CD4-positive, alpha-beta T cell (primary cell): ENCODE data around the gene ADAMTSL1. TPM values are rescaled to one million over a fixed set of nuclear protein-coding genes. Genes with fewer than 3 reads are reported as not detected.

ENCODE experiments used
- ATAC-seq: fragments of 200-7000 bp; cut with Tn5 transposase; one replicate; pipeline ENCODE4 v1.10.0; 2022; ENCODE audit warnings: mild to moderate bottlenecking; ENCODE audit not compliant: poor library complexity
- CTCF ChIA-PET: fragments of 350-600 bp; sonication (Branson Sonifier 250); formaldehyde crosslinking; loops from one replicate; lab custom pipeline; 2021; ENCODE audit warnings: antibody characterized with exemption, inconsistent platforms; lab: Charles Lee
- POLR2A ChIA-PET: fragments of 350-600 bp; sonication (Branson Sonifier 250); formaldehyde crosslinking; loops from one replicate; lab custom pipeline; 2021; ENCODE audit warnings: antibody characterized with exemption, inconsistent platforms; lab: Charles Lee
- DNase-seq, 14 experiments: peaks; one replicate each; pipeline ENCODE4 v3.0.0-alpha.2; 2013 to 2020; ENCODE audit warnings: mixed read lengths in 2 of 14
- H3K27ac ChIP-seq, 2 donors: one replicate each; pipeline versions ENCODE4 v1.5.1 to v1.7.0; 2013; ENCODE audit warnings: low read length in 2 of 2, low read depth in 1 of 2, mild to moderate bottlenecking in 1 of 2
- H3K27me3 ChIP-seq, 2 experiments: 1 replicate in 1 of 2; 2 replicates in 1 of 2; pipeline versions ENCODE4 v1.6.1 to v1.7.0; 2013; ENCODE audit warnings: low read length in 2 of 2, control low read depth in 1 of 2, mild to moderate bottlenecking in 1 of 2, moderate library complexity in 1 of 2; ENCODE audit not compliant: insufficient read depth in 2 of 2, control insufficient read depth in 1 of 2
- H3K36me3 ChIP-seq: one replicate; pipeline ENCODE4 v1.6.1; 2013; ENCODE audit warnings: low read length, control low read depth; ENCODE audit not compliant: insufficient read depth
- H3K4me1 ChIP-seq: one replicate; pipeline ENCODE4 v1.6.1; 2013; ENCODE audit warnings: low read length, control low read depth; ENCODE audit not compliant: insufficient read depth
- H3K4me3 ChIP-seq: one replicate; pipeline ENCODE4 v1.5.1; 2013; ENCODE audit warnings: mild to moderate bottlenecking, low read length, moderate library complexity
- H3K9me3 ChIP-seq, 2 experiments: 1 replicate in 1 of 2; 2 replicates in 1 of 2; pipeline versions ENCODE4 v1.6.1 to v1.7.0; 2013; ENCODE audit warnings: low read length in 2 of 2, mild to moderate bottlenecking in 2 of 2, control low read depth in 1 of 2, moderate library complexity in 1 of 2; ENCODE audit not compliant: control insufficient read depth in 1 of 2, insufficient read depth in 1 of 2
- H3K27ac Mint-ChIP-seq: one replicate; pipeline ENCODE4 v1.8.0; 2020; ENCODE audit warnings: mixed read lengths
- H3K27me3 Mint-ChIP-seq: one replicate; pipeline ENCODE4 v1.8.0; 2021; ENCODE audit warnings: mixed read lengths
- H3K36me3 Mint-ChIP-seq: one replicate; pipeline ENCODE4 v1.8.0; 2021; ENCODE audit warnings: low read depth, mixed read lengths
- H3K4me1 Mint-ChIP-seq: one replicate; pipeline ENCODE4 v1.8.0; 2021; ENCODE audit warnings: low read depth, mixed read lengths
- H3K4me3 Mint-ChIP-seq: one replicate; pipeline ENCODE4 v1.8.0; 2020; ENCODE audit warnings: mild to moderate bottlenecking, mixed read lengths
- H3K9me3 Mint-ChIP-seq: one replicate; pipeline ENCODE4 v1.8.0; 2020; ENCODE audit warnings: mixed read lengths
- intact Hi-C, 2 experiments: fragments of 100-400 bp; cut with DNase I in 1 of 2; cut with micrococcal nuclease in 1 of 2; formaldehyde crosslinking; loops; one replicate each; pipeline versions ENCODE4 v1.15.1 to v1.9.0; 2023 to 2025; cut with DNase I, micrococcal nuclease
- total RNA-seq, 174 experiments: library from RNA in 2 of 174; stranded (reverse) in 2 of 174; gene quantifications; one replicate each; pipeline ENCODE4 v1.2.3 and lab custom pipeline; 2021 to 2026
- TF ChIP-seq, protein P1 (sequence below): fragments of 200-600 bp; IDR thresholded peaks from one replicate; pipeline ENCODE4 v1.8.0; 2022; ENCODE audit warnings: antibody characterized with exemption, mild to moderate bottlenecking

ADAMTSL1 gene
- total RNA-seq, 2 experiments from 2014 or later, result not detected

DNA sequence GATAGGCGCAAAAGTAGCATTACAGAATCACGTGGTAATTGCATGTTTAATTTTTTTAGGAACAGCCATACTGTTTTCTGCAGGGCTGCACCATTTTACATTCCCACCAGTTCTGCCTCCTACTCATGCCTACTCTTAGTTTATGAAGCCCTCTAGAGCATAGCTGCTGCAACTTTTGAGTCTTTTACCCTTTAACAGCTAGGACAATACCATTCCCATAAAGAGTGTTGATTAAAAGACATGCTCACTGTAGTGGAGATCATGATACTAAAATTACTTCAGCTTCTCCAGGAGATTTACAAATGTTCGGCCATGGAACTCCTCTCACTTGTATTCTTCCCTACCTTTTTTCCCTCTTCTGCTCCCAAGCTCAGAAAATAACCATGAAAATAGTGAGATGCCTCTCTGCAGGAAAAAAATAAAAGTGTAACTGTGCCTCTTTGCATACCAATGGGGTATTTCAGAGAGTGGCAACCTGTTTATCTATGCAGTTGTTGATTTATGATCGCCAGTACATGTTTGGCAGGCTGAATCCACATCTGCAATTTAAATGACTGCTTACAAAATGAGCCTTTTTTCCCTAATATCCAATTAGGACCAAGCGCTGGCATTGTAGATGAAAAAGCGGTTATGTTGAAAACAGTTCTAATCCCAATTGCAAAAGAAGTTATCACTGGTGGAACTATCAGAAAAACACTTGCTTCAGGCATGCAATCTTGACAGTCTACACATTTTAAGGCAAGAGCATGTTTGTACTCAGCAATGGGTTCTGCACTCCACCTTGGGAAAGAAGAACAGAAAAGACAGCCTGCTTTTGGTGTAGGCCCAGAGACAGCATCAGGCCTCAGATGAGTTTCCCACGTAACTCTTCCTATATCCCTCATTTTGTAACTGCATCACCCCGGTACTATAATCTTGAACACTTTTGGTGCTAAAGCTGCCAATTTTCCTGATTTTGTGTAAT lies 131.1 kb downstream of the ADAMTSL1 start:
- TF ChIP-seq, protein P1, sequence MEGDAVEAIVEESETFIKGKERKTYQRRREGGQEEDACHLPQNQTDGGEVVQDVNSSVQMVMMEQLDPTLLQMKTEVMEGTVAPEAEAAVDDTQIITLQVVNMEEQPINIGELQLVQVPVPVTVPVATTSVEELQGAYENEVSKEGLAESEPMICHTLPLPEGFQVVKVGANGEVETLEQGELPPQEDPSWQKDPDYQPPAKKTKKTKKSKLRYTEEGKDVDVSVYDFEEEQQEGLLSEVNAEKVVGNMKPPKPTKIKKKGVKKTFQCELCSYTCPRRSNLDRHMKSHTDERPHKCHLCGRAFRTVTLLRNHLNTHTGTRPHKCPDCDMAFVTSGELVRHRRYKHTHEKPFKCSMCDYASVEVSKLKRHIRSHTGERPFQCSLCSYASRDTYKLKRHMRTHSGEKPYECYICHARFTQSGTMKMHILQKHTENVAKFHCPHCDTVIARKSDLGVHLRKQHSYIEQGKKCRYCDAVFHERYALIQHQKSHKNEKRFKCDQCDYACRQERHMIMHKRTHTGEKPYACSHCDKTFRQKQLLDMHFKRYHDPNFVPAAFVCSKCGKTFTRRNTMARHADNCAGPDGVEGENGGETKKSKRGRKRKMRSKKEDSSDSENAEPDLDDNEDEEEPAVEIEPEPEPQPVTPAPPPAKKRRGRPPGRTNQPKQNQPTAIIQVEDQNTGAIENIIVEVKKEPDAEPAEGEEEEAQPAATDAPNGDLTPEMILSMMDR, result no peak
- H3K36me3 ChIP-seq, result no peaks in the 10 kb centered on the region
- ChIA-PET POLR2A (no interaction called here), CTCF (no interaction called here)
- H3K9me3 ChIP-seq, result no peaks in the 10 kb centered on the region
- no peak overlapping the region for H3K27ac ChIP-seq
- Mint-ChIP-seq H3K27ac (no peak overlapping the region), H3K4me3 (no peak overlapping the region), H3K9me3 (no peaks in the 10 kb centered on the region), H3K4me1 (no peaks in the 10 kb centered on the region), H3K27me3 (peaks cover 3% of the 10 kb centered on the region), H3K36me3 (no peaks in the 10 kb centered on the region)
- H3K4me3 ChIP-seq, result no peak overlapping the region
- no peaks in the 10 kb centered on the region for H3K4me1 ChIP-seq
- no peaks in the 10 kb centered on the region for H3K27me3 ChIP-seq
- ATAC-seq (no peak), DNase-seq (no peak)
- intact Hi-C loops, result no loop called here

GRCh38 chr9:18605766-18606180 lies 131.8 kb downstream of the ADAMTSL1 start:
- H3K27ac ChIP-seq, result no peak overlapping the region
- ATAC-seq, result no peak
- TF ChIP-seq, protein P1, result no peak
- intact Hi-C loops, result no loop called here
- CTCF ChIA-PET, result no interaction called here
- Mint-ChIP-seq H3K4me1 (no peaks in the 10 kb centered on the region), H3K9me3 (no peaks in the 10 kb centered on the region), H3K27me3 (peaks cover 3% of the 10 kb centered on the region), H3K36me3 (no peaks in the 10 kb centered on the region), H3K27ac (no peak overlapping the region), H3K4me3 (no peak overlapping the region)
- no peaks in the 10 kb centered on the region for H3K9me3 ChIP-seq
- H3K27me3 ChIP-seq, result no peaks in the 10 kb centered on the region
- H3K4me3 ChIP-seq, result no peak overlapping the region
- POLR2A ChIA-PET, result no interaction called here
- no peaks in the 10 kb centered on the region for H3K4me1 ChIP-seq
- H3K36me3 ChIP-seq, result no peaks in the 10 kb centered on the region
- no peak for DNase-seq

DNA sequence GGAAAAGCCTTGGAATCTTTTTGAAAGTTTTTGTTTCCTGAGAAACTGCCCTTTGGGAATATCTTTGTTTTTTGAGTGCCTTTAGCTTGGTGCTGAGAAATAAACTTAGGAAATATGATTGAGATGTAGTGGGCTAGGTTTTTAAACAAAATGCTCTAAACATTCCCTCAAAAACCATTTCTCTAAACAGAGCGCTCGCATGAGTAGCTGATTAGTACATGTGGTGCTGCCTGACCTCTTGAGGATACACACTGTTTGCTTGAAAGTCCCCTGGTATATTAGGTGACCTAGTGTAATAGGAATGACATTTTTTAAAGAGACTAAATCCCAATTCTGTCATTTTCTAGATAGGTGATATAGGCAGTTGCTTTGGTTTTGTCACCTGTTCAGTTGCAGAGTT lies 132.3 kb downstream of the ADAMTSL1 start:
- H3K9me3 ChIP-seq, result no peaks in the 10 kb centered on the region
- DNase-seq (no peak), ATAC-seq (no peak)
- H3K4me3 ChIP-seq, result no peak overlapping the region
- peaks cover 3% of the 10 kb centered on the region for H3K27me3 Mint-ChIP-seq
- H3K4me3 Mint-ChIP-seq, result no peak overlapping the region
- H3K27ac ChIP-seq, result no peak overlapping the region
- H3K4me1 Mint-ChIP-seq, result no peaks in the 10 kb centered on the region
- CTCF ChIA-PET, result no interaction called here
- intact Hi-C loops, result no loop called here
- H3K27me3 ChIP-seq, result no peaks in the 10 kb centered on the region
- no peaks in the 10 kb centered on the region for H3K4me1 ChIP-seq
- no peak overlapping the region for H3K27ac Mint-ChIP-seq
- no peaks in the 10 kb centered on the region for H3K36me3 ChIP-seq
- TF ChIP-seq, protein P1, result no peak
- POLR2A ChIA-PET, result no interaction called here
- no peaks in the 10 kb centered on the region for H3K9me3 Mint-ChIP-seq
- H3K36me3 Mint-ChIP-seq, result no peaks in the 10 kb centered on the region
